Adrenal gland (tissue), 5 donors: ENCODE measurements around the gene LMO7.

Experiments used
- POLR2A ChIP-seq, 2 donors: fragments of 450-650 bp; IDR thresholded peaks; one replicate each; pipeline ENCODE4 v1.6.1; 2017; ENCODE audit warnings: antibody characterized with exemption in 2 of 2, mild to moderate bottlenecking in 2 of 2, moderate library complexity in 1 of 2
- TF ChIP-seq, protein P1 (sequence below), 6 experiments: fragments of 450-650 bp in 4 of 6; fragments of 200-600 bp in 2 of 6; sonication (generic) in 1 of 6; IDR thresholded peaks; 1 replicate in 5 of 6; 2 replicates in 1 of 6; pipeline versions ENCODE4 v1.5.1 to v1.8.0; 2016 to 2021; ENCODE audit warnings: antibody characterized with exemption in 6 of 6, mild to moderate bottlenecking in 2 of 6, moderate library complexity in 1 of 6
- donor health status: DM: no; HTN: no; CAD: no.

GRCh38 chr13:75850916-75851315 is 214.8 kb downstream of the LMO7 start:
- TF ChIP-seq, protein P1, sequence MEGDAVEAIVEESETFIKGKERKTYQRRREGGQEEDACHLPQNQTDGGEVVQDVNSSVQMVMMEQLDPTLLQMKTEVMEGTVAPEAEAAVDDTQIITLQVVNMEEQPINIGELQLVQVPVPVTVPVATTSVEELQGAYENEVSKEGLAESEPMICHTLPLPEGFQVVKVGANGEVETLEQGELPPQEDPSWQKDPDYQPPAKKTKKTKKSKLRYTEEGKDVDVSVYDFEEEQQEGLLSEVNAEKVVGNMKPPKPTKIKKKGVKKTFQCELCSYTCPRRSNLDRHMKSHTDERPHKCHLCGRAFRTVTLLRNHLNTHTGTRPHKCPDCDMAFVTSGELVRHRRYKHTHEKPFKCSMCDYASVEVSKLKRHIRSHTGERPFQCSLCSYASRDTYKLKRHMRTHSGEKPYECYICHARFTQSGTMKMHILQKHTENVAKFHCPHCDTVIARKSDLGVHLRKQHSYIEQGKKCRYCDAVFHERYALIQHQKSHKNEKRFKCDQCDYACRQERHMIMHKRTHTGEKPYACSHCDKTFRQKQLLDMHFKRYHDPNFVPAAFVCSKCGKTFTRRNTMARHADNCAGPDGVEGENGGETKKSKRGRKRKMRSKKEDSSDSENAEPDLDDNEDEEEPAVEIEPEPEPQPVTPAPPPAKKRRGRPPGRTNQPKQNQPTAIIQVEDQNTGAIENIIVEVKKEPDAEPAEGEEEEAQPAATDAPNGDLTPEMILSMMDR (IDR thresholded peaks at IDR 0.05): no peak
- no peak for TF ChIP-seq POLR2A (IDR thresholded peaks at IDR 0.05)
